ENCODE data around the gene MAGI2. TPM values are rescaled to one million over a fixed set of nuclear protein-coding genes. Genes with fewer than 3 reads are reported as not detected.

Gene MAGI2
- polyA plus RNA-seq, 1 donor: 37.2 TPM

DNA sequence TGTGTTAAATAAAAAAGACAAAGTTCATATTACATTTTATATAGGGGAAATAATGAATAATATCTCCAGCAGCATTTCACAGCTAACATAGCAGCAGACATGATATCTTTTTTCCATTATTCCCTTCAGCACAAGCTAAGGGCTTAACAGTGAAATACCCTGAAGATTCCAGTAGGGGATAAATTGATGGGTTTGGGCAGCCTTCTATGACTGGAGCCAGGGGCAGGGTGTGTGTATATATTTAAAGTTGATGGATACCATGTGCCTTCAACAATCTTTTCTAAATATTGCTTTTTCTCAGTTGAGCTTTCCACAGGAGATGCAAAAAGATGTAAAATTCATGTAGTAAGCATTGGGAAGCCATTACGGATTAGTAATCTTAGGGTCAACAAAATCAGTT lies 151.2 kb downstream of the MAGI2 start:
- DNase-seq: no peak

DNA sequence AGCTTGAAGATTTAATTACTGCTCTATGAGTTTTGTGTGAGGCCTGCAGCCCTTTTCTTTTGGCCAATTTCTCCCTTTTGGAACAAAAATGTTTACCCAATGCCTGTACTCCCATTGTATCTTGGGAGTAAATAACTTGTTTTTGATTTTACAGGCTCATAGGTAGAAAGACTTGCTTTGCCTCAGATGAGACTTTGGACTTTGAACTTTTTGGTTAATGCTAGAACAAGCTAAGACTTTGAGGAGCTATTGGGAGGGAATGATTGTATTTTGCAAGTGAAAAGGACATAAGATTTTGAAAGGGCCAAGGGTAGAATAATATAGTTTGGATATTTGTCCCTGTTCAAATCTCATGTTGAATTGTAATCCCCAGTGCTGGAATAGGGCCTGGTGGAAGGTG lies 152.0 kb downstream of the MAGI2 start:
- DNase-seq: no peak

DNA sequence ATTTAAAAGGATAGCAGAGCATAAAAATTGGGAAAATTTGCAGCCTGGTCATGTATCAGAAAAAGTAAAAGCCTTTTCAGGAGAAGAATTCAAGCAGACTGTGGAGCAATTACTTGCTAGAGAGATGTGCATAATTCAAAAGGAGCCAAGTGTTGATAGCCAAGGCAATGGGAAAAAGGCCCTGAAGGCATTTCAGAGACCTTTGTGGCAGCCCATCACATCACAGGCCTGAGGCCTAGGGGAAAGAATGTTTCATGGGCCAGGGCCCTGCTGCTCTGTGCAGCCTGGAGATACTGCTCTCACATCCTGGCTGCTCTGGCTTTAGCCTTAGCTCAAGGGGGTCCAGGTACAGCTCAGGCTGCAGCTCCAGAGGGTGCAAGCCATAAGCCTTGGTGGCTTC lies 152.9 kb downstream of the MAGI2 start:
- DNase-seq: no peak

DNA sequence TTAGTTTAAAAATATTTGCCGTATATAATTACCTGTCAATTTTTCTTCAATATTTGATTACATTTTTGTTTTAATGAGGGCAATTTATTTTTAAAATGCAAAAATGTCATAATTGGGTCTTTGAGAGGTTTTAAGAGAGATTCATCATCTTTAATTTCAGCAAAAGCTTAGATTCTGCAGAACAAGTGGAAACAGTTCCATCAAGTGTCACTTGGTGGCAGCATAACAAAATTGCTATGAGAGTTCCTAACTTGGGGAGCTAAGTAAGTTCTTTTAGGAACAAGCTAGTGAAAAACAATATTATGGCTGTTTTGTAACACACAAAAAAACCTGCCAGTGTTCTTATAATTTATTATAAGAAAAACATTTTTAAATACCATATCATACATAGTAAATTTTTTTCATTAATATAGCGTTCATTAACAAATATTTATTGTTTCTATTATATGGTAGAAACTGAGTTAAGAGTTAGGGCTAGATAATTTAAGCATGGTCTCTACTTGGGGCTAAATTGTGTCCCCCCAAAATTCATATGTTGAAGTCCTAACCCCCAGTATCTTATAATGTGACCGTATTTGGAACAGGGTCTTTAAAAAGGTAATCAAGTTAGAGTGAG lies 155.2 kb downstream of the MAGI2 start:
- peak; percentile 49 for DNase-seq

DNA sequence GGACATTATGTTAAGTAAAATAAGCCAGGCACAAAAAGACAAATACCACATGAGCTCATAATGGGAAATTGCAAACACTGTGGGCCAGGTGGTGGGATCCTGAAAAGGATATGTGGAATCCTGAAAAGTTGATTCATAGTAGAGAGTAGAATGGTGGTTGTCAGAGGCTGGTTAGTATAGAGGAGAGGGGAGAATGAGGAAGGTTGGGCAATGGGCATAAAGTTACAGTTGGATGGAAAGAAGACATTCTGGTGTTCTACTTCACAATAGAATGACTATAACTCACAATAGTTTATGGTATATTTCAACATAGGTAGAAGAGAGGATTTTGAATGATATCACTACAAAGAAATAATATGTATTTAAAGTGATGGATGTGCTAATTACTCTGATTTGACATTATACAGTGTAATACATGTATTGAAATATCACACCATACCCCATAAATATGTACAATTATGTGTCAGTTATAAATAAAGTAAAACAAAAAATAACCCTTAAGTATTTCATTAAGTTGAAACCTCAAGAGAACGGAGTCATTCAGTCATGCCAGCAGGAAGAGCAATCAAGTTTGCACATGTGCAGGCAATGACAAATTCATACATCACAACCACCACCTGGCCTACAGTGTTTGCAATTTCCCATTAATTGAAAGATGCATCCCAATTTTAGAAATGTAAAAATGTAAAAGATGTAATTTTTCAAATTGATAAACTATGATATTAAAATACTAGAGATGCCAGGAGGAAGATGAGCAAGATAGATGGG lies 156.7 kb downstream of the MAGI2 start:
- DNase-seq: no peak

DNA sequence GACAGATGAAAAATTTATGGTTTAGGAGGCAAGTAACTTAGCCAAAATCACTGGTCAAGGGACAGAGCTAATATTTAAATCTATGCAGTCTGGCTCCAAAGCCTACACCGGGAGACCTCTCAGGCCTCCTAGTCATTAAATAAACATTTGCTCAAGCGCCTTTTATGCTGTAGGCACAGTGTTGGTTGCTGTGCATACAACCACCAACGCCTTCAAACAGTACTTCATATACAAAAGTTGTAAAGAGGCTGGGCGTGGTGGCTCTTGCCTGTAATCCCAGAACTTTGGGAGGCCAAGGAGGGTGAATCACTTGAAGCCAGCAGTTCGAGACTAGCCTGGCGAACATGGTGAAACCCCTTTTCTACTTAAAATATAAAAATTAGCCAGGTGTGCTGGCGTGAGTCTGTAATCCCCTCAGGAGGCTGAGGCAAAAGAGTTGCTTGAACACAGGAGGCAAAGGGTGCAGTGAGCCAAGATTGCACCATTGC lies 159.8 kb downstream of the MAGI2 start:
- DNase-seq: no peak

DNA sequence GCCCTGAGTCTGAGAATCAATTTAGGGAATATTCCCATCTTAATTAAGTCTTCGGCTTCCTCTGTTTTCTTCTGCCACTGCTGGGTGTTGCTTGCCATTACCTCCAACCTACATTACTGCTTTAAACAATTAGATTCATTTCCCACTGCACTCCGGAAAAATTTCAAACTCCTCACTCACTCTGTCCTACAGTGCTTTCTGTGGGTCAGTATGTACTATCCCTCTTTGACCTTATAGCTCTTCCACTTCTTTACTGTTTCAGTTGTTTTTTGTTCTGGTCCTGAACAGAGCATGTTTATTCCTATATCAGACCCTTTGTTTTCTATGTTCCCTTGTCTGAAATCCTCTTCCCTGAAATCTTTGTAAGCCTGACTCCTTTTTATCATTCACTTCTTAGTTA lies 160.6 kb downstream of the MAGI2 start:
- DNase-seq: no peak

DNA sequence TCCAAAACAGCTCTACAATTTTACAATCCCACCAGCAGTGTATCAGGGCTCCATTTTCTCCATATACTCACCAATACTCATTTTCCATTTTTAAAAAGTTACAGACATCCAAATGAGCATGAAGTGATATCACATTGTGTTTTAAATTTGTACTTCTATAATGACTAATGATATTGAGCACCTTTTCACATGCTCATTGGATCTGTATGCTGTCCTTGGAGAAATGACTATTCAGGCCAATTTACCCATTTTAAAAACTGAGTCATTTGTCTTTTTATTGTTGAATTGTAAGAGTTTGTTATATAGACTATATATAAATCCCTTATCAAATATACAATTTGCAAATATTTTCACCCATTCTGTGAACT lies 162.0 kb downstream of the MAGI2 start:
- no peak for DNase-seq

DNA sequence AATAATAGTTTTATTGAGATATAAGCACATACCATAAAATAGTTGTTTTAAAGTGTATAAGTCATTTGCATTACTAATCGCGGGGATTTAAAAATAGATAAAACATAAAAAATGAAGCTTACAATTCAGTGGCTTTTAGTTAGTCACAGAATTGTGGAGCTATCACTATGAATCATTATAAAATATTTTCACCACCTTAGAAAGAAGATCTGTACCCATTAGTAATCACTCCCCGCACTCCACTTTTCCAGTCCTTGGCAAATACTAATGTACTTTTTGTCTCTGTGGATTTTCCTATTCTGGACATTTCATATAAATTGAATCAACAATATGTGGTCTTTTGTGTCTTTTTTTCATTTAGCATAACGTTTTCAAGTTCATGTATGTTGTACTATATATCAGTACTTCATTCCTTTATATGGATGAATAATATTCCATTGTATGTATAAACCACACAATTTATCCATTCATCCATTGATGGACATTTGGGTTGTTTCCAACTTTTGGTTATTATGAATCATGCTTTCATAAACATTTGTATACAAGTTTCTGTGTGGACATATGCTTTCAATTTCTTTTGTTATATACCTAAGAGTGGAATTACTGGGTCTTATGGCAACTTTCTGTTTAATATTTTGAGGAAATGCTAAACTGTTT lies 162.5 kb downstream of the MAGI2 start:
- no peak for DNase-seq

DNA sequence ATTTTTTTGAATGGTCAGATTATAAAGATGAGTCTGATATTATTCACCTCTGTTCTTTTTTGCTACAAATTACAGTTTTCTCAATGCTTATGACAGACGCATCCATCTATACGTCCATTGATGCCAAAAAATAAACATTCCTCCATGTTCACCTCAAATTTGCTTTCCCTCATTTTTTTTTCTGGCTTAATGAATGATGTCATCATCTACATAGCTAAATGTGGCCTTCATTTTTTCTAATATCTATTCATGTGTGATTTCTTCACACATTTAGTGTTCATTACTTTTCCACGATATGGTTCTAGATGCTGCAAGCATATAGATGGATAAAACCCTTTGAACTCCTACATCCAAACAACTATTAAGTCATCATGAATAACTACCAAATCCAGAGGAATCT lies 163.1 kb downstream of the MAGI2 start:
- DNase-seq: no peak

DNA sequence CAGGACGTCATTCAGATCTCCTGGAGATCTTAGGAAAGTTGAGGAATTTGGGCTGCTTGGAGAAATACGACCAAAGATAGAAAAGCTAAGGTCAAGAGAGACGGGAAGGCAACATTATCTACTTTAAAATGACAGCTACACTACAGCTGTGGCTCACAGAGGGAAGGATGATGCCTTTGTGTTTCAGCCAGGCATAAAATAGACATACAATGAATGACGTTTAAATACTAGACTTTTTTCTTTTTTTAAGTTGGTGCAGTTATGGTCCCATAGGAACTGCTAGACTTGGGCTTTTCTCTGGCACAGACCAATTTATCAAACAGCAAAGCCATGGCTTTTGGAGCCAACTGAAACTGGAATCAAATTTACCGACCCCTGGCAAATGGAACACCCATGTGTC lies 164.8 kb downstream of the MAGI2 start:
- no peak for DNase-seq

DNA sequence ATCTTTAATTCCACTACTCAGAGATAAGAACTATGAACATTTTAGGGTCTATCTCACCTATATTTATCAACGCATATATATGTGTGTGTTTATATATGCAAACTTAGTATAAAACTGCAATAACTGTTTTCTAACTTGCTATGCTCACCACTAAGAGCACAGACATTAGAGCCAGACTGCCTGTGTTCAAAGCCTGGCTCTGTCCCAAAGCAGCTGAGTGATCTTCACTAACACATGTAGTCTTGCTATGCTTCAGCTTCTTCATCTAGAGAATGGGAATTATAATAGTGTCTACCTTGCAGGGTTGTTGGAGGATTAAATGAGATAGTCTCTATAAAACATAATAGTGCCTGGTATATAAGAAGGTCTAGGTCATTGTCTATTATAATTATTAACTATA lies 165.5 kb downstream of the MAGI2 start:
- no peak for DNase-seq

DNA sequence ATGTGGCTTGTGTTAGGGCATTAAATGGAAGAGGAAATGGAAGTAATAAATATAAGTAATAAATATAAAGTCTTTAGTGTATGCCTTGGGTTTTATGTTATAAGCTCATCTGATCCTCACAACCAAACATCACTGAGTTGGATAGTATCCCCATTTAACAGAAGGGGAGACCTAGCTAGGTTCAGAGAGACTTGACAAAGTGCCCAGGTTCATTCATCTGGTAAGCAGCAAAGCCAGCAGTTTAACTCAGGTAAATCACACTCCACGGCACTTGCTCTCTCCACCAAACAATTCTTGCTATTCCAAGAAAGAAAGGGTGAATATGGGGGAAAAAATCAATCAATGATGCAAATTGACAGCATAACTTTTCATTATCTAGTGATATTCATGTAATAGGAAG lies 167.3 kb downstream of the MAGI2 start:
- no peak for DNase-seq

DNA sequence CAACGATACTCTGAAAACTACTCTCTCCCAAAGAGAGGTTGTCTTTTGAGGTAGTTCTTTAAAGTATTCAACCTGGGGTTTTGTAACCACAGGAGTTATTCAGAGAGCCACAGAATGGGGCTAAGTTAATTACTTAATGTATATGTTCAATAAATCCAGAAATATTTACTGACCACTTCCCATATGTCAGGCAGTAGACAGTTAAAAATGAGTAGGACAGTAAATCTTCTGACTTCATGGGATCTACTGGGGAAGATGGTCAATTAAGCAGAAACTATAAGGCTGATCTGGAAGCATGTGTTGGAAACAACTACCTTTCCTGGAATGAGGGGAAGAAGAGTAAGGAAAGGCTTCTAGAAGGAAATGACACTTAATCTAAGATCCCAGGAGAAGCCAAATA lies 167.7 kb downstream of the MAGI2 start:
- no peak for DNase-seq

DNA sequence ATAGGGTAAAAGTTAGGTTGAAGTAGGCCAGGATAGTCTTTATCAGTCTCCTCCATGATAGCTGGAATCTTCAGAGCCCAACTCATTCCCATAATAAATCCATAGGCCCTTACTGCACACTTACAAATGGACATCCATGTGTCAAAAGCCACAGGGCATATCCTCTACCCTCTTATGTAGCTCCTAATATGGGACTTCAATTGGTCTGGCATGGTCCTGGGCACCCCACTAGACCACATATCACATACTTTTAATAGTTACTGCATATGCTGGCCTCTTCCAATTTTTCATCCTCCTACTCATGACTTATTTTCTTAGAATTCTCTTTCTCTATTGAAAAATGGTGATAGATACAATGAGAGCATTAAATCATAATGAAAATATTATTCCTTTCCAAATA lies 169.3 kb downstream of the MAGI2 start:
- no peak for DNase-seq

DNA sequence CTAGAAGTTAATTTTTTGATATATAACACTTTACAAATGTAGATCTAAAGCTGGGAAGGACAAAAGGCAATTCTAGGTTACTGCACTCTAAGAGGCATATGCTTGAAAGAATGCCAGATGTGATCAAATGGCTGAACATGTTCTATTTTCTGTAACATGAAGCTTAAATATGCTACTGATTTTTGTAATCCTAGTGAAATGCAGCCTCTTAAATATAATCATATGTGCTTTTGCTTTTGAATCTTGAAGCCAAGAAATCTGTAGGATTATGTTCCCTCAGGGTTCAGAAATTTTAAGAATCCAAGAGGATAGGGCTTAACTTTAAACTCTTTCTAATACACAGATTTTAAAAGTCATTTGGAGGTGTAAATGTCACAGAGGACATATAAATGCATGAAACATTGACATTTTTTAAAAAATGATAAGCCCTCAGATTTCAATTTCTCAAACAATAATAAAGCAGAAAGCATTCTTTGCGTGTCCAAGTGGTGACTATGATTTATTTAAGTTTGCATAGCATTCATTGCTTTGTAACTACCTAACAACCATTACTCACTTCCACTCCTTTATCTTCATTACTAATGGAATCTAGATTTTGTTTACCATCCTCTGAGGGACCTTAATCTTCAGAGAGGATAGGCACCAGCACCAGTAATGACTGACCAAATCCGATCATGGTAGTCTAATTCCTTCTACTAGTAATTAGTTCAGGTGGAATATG lies 170.4 kb downstream of the MAGI2 start:
- DNase-seq: no peak

DNA sequence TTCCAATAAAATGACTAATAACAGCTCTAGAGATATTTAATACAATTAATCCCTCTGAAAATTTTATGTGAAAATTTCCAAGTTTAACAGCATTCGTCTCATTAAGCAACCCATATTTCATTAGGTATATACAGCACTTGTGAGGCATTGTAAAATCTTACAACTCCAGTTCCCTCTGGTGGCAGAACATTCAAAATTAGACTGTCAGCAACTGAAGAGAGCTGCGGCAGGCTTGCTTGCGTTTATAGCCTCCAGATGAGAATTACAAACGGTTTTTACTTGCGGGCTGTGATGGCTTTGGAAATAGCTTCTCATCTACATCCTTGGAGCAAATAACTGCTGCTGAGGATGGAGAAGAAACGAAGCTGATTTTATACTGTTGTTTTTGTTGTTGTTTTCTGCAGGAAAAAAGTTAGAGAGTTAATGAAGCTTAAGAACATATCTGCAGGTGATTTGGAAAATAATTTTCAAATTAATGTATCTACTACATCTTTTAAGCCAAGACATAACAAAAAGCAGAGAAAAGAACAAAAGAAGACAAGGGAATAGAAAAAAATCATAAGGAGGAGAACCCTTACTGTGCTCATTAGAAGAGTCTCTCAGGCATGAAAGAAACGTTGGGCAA lies 171.3 kb downstream of the MAGI2 start:
- DNase-seq: peak; percentile 45

DNA sequence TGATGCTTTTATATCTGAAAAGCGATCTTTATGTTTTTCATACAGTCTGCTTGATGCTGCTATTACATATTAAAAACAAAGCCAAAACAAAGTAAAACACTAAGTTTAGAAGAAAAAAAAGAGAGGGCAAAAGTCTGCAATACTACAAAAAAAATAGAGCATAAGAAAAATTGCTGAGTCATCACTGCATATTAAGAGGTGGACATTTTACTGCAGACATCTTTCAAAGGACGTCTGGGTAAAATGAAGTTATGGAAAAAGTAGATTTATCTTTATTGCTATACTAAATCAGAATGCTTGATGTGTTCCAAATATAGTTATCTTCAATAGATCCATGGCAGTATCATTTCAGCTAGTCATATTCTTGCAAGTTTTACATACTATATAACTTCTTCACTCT lies 172.0 kb downstream of the MAGI2 start:
- no peak for DNase-seq

DNA sequence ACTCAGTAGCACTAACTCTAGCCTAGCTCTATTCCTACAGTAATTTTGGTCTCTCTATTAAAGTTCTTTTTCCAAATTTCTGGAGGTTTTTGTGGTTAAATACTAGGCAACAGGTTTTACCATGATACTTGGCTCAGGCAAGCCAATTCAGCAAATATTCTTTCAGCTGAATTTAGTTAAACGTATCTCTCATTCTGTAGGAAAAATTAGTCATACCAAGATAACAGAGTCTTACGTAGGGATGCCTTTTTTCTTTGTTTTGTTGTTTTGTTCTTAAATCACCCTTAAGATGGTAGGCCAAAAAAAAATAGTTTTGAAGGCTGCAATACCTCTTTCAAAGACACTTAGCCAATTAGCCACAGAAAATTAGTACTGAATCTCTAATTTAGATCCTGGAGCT lies 180.5 kb downstream of the MAGI2 start:
- DNase-seq: no peak

DNA sequence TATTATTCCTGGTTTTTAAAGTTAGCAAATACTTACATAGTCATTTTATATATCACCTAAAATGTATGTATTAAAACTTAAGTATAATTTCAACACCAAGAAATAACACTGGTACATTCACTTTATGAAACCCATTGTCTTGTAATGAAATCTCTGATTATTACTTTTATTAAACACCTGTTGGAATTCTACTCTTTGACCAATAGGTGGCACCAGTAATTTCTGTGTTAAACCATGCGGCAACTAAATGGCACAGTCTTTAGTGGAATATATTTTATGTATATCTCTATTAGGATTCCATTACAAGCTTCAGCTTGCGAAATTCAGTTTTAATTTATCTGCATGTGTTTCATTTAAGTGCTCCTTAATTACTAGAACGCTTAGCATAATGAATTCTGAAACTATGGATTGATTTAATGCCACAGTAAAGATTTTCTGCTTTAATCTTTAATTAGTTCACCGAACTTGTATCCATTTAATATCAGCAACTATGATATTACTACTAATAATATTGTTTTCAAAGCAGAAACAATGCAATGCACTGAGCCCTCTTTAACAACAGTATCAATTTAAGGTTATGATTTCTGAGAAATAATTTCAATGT lies 181.3 kb downstream of the MAGI2 start:
- DNase-seq: peak; percentile 38

DNA sequence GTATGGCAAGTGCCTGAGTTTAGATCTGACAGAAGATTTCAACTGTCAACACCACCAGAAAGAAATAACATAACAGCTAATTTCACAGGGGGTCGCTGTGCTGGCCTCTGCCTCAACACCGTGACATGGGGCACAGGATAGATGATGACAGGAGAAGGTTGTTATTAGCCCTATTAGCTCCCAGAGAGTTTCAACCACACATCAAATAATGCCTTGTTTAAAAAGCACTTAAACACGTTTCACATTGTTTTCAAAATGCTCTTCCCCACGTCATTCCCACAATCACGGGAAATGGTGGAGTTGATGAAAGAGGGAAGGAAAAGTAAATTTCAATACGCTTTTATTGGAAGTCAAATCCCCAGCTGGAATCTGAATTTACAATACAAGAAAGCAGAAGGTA lies 184.7 kb downstream of the MAGI2 start:
- no peak for DNase-seq

DNA sequence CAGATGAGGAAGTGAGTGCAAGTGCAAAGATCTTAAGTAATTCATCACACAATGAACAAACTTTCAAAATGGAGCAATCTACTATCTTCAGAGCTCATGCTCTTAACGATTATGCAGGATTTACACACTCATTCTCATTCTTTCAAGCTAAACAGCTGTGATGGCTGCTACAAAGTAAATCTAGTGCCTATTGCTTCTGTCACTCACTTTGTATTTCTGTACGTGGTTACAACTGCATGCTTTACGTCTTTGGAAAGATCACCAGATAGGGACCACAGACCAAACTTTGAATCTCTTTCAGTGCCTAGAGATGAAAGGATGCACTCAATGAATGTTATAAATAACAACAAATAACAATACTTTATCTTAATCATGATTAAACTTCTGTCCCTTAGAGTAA lies 194.6 kb downstream of the MAGI2 start:
- DNase-seq: no peak

Measured in left kidney (tissue), 2 donors.